GM18505 (cell line): ENCODE results near the gene GLB1L.

Experiments used
- ATAC-seq: cut with Tn5 transposase; IDR thresholded peaks from one replicate; pipeline ENCODE4 v1.9.1; 2021; ENCODE audit not compliant: unreplicated experiment
- POLR2A ChIP-seq: IDR thresholded peaks from 4 replicates; pipeline ENCODE4 v1.6.1; 2011; ENCODE audit warnings: borderline replicate concordance; ENCODE audit not compliant: insufficient read depth, insufficient read length; ENCODE audit errors: extremely low read depth

Gene GLB1L

DNA sequence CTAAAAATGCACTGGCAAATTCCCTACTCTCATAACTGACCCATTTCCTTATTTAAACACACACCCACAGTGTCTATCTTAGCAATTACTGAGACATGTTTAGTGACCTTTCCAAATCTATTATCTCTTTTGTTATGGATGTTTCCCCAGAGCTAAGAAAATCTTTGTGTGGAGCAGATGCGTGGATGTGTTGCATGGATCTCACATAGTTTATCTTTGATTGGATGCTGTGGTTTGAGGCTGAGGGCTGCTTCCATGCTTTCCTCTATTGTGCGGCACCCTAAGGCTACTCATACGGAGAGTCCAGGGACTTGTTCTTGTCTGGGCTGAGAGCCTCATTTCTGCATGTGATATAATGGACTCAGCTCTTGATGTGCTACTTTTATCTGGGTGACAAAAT, 10.9 kb downstream of the GLB1L start:
- no peak for TF ChIP-seq POLR2A
- no peak for ATAC-seq

DNA sequence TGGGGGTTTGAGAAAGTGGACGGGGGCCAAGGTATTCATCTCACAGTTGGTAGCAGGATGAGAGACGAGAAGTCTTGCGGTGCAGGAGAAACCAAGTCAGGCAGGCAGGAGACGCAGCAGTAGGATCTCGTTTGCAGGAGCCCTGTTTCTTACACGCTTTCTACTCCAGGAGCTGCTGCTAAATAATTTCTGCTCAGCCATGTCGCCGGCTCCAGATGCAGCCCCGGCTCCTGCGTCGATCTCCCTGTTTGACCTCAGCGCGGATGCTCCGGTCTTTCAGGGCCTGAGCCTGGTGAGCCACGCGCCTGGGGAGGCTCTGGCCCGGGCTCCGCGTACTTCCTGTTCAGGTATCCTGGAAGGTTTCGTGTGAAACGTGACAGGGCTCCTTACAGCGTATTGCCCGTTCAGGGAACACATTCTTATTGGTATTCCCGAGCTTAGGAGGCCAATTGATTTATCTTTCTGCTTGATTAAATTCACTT, 15.1 kb downstream of the GLB1L start:
- peak; percentile 8 for ATAC-seq
- no peak for TF ChIP-seq POLR2A

DNA sequence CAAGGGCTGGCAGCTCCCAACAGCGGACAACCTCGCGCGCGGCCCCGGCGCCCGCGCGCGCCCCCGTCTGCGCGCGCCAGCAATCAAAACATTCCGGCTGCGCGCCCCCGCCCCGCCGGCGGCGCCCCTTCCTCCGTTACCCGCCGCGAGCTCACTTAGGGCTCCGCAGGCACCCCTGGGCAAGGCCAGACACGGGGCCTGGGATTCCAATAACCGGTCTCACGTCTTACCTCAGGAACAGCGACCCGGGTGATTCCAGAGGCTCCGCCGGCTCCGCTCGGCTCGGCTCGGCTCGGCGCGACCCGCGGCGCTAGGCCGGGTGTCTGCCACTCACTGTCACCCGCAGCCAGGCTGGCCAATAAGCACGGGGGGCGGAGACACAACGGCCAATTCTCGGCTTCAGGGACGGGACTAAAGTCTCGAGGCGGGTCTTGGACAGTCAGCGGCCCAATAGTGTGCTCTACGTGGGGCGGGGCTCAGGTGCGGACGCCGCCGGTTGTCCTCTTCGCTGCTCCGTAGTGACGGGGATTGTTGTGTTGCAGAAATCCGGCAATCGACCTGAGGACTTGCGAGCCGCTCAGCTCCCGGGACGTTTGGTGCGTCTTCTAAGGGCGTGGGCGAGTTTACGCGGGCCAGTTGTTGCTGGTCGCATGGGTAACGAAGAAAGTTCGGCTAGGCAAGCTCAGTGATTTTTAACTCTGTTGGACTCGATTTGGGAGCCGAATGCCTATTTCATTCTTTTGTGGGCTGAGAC, 15.8 kb downstream of the GLB1L start, which contains the start of the genes ANKZF1 and ATG9A:
Gene ANKZF1, plus strand, starts transcription at position 502 of the 754 bp plus-strand sequence. CDS start 452 bp downstream, outside the sequence.
Gene ATG9A, minus strand, starts transcription at position 332 of the 754 bp plus-strand sequence. CDS start 1,612 bp downstream, outside the sequence.
- ATAC-seq, result peak; percentile 96
- TF ChIP-seq POLR2A, result peak; percentile 84

DNA sequence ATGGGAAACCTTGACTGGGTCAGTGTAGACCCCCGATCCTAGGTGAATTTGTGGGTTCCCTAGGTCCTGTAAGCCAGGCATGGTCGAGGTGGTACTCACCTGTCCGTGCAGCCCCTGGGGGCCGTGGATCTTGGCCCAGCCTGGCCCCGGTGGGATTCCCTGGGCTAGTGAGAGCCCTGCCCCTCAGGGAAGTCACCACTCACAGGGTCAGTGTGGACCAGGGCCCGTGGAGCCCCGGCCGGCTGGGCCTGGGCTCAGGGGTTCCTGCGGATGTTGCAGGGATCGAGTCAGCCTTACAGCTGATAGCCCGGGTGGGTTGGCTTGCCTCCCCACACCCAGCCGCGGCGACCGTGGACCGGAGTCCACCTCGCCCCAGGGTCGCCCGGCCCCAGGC, 16.3 kb downstream of the GLB1L start:
- no peak for TF ChIP-seq POLR2A
- ATAC-seq, result no peak

DNA sequence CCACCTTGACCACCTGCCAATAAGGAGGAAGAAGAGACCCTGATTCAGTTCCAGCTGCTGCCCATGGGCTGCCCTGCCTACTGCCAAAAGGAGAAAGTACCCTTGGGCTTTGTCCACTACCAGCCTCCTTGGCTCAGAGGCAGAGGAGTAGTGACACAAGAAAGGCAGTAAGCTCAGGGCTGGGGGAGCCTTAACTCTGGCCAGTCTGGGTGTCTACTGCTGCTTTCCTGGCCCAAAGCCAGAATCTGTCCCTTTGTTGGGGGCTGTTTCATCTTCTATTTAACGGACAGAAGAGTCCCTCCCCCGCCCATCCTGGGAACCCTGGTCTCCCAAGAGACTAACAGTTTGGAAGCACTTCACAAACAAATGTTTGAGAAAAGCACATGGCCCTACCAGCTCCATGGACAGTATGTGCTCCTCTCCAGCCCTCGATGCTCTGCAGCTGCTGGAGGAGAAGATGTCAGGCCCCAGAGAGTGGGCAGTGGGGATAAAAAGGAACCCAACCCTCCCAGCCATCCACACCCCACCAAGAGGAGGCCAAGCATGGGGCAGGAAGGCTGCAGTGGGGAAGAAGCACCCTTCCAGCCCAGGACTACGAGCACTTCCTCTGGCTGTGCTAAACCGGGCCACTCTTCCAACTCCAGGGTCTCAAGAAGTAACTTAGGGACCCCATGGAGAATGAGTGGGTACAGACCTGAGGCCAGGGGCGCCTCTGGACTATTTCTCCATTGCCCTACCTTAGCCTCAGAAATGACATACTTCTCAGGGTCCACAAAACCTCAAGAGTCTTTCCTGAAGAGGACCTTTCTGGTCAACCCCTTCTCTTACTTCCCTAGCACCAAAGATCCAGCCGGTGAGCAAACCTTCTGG, 17.0 kb downstream of the GLB1L start:
- TF ChIP-seq POLR2A, result no peak
- ATAC-seq, result no peak

DNA sequence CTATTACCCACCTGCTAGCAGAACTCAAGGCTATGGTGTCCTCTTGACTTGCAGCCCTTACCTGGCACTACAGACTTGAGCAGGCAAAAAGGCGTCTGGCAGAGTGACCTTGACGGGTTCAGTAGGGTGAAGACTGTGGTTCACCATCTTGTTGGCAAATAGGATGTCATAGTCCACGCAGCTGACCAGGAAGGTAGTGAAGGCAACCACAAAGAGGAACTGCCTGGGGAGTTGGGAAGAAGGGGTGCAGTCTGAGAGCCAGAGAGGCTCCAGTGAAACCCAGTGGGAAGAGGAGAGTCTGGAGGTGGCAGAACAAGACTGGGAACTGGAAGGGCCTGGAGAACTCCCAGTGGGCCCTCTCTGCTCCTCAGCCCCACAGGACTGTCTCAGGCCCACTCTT, 19.9 kb downstream of the GLB1L start:
- no peak for TF ChIP-seq POLR2A

DNA sequence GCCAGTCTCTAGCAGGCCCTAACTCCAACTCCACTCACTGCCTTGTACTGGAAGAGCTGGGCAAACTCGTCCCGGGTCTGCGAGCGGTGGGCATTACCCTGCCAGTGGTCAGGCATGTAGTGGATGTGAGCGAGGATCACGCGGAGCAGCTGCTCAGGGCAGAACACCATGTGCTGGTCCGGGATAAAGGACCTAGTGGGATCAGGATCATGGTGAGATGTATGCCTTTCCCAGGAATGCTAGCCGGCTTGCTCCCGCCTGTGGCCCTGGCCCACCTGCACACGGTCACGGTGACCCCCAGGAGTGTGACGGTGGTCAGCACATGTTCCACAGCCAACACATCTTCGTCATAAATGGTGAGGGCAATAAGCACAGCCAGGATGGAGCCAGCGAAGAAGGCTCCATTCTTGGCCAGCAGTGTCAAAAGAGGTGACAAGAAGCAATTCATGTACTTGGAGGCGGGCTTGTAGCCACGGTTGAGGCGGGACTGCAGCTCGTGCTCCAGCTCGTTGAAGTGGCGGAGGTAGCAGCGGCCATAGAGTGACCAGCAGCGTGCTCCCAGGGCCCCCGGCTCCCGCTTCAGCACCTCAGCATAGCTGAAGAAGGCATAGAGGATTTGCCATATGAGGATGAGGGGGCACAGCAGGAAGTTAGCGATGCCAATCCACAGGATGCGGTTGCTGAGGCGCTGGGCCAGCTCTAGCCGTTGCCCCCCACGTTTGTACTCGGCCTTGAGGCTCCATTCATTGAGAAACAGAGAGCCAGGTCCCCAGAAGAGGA, 21.2 kb downstream of the GLB1L start:
- no peak for ATAC-seq
- no peak for TF ChIP-seq POLR2A

More for the DNA sequence above, 19.9 kb downstream of the GLB1L start:
- no peak for ATAC-seq

DNA sequence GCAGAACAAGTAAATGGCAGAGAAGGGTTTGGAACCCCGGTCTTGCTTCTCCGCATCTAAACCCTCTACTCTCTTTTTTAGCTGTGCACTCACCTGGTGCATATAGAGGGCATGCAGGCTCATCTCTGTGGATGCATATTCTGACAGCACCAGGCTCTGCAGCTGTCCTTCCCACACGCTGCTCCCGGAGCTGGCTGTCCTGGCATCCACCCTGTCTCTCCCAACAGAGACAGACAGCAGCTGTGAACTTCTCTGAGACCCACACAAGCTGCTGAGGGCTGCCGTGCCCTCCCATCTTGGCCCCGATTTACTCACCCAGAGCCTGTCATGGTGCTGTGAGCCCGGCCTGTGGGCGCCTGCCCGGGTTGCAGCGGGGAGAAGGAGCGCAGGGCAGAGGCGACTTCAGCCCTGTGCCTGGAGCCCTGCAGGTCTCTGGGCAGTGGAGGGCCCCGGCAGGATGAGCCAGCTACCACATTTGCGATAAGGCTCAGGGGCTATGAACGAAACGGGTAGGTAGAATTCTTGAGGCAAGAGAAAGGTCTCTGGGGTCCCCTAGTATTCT, 23.2 kb downstream of the GLB1L start:
- TF ChIP-seq POLR2A, result no peak
- no peak for ATAC-seq

DNA sequence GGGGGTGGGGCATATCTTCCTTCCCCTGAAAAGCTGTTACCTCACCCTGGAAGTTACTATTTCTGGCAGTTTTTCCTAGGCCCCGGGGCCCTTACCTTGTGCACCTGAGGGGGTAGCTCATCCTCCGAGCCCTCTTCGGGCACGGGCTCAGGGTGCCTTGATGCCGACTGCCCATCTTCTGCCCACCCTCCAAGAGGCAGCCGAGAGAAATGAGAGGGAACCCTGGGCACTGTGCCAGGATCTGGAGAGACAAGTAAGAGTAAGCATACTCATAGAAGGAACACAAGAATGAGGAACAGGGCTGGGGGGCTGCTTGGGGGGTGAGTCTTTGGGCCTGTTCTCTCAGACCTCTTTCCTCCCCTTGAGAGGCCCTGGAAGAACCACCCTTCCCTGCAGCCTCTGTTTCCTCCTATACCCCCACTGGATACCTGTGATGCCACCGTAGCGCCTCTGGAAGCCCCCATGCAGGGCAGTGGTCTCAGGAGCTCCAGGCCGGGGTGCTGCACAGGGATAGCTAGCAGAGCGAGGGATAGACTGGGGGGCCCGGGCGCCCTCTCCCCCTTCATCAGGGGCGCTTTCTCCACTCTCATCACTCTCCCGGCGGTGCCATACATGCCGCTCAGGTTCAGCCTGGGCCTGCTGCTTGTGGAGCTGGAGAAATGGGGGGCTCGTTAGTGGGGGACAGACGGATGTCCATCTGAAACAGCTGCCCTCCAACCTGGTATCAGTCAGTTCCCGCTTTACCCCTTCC, 24.4 kb downstream of the GLB1L start:
- ATAC-seq, result no peak
- no peak for TF ChIP-seq POLR2A

DNA sequence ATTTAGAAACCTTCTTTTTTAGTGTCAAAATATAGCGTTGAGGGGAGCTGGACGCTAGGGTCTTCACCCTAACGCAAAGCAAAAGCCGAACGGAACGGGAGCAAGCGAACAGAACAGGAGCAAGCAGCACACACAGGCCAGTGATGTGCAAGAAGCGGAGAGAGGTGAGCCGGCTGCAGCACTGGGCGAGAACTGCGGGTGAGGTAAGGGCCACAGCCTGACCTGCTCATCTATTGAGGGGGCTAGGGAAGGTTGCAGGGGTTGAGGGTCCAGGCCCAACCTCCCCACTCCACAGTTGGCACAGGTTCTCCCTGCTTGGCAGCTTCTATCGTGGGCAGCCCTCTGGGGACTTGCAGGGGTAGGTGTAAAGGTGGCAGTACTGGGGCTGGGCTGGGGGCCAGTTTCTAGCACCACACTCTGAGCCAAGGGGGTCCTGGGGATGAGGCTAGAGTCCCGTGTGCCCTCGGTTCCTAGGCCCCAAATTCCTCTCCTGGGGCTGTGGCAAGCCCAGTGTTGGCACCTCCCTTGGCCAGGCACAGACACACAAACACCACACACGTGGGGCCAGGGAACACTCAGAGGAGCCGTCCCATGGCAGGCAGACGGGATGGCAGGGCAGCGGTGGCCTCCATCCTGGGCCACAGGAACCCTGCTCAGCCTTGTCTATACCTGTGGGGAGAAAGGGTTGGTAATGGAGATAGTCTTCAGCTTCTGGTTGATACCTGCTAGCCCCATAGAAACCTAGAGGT, 25.3 kb downstream of the GLB1L start:
- TF ChIP-seq POLR2A, result no peak
- ATAC-seq, result no peak
